Esophagus mucosa (tissue), 1 donor: ENCODE data around the gene SPN. TPM values are rescaled to one million over a fixed set of nuclear protein-coding genes. Genes with fewer than 3 reads are reported as not detected.
"Not testable (repeated sequence)": the region's sequence is repeated elsewhere in the genome, so short reads cannot be mapped to it uniquely, and the experiment has no call there.

Source experiments
- ATAC-seq: fragments of 200-7000 bp; cut with Tn5 transposase; one replicate; pipeline ENCODE4 v1.9.1; 2020
- total RNA-seq: library from RNA; stranded (reverse); gene quantifications from one replicate; pipeline ENCODE4 v1.2.4, GENCODE V29; 2023
- donor health status: DM: yes; HTN: yes; CAD: no.

The SPN gene
- 0.60 TPM for total RNA-seq

GRCh38 chr16:29663016-29663806 lies at the start of gene SPN:
Gene SPN, plus strand, starts transcription at chr16:29663247. Its CDS starts 482 bp downstream, at chr16:29663729.
- no peak for ATAC-seq

GRCh38 chr16:29613307-29614057 lies 49.6 kb upstream of the SPN start:
- peak; percentile 74 for ATAC-seq

DNA sequence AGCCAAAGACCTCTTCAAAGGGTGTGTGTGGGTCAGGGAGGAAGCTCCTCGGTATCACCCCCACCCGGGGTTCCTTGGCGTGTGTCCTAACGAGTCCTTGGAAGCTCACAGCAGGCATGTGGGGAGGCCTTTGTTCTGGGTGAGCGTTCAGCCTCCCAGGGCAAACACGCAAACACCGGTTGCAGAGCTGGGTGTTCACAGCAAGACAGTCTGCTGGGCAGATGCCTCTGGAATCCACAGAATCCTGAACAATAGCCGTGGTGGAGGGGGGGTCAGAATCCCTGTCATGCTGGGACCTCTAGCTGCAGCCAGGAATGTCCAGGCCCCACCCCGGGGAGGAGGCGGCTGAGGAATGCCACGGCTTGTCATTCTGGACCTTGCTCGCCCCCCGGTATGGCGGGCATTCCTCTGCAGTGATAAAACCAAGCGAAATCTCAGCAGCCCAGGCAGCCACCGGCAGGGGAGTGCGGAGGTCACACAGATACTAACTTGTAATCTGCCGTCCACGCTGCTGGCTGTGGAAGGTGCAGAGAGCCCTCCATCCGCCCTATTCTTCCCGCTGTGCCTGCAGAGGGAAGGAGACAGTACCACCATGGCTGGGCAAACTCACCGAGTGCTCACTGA lies 48.2 kb upstream of the SPN start:
- ATAC-seq = not testable (repeated sequence)

DNA sequence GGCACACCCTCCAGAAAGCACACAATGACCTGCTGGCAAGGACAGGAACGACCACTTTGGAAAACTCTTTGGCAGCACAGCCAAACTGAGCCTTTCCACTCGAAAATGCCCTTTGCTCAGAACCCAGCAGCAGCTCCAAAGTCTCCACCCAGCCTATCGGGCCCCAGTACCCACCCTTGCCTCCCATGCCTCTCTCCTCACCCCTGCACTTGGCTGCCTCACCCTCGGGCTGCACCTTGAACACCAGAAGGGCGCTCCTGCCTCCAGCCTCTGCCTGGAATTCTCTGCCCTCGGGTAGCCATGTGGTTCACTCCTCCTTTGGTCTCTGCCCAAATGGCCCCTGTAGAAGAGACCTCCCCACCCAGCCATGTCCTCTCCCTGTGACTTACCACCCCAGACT lies 46.9 kb upstream of the SPN start:
- not testable (repeated sequence) for ATAC-seq

GRCh38 chr16:29620591-29620990 lies 42.5 kb upstream of the SPN start:
- not testable (repeated sequence) for ATAC-seq

DNA sequence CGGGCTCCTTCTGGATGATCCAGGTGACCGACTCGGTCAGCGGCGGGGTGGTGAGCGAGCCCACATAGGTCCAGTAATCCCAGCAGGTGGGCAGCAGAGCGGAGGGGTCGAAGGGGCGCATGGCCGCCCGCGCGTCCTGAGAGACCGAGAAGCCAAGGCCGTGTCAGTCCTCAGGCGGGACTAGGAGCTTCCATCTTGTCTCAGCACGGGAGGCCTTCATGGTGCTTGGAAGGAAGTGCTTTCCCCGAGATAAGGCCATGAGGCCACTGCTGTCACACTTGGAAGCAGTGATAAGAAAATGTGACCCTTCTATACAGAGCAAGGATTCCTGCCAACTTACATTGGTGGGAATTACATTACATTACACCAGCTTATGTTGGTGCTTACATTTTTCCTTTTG lies 40.3 kb upstream of the SPN start:
- not testable (repeated sequence) for ATAC-seq

DNA sequence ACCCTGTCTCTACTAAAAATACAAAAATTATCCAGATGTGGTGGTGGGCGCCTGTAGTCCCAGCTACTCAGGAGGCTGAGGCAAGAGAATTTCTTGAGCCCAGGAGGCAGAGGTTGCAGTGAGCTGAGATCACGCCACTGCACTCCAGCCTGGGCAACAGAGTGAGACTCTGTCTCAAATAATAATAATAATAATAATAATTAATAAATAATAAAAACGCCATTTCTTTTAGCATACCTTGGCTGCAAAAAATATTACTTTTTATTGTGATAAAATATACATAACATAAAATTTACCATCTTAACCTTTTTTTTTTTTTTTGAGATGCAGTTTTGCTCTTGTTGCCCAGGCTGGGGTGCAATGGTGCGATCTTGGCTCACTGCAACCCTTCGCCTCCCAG lies 39.8 kb upstream of the SPN start:
- not testable (repeated sequence) for ATAC-seq

DNA sequence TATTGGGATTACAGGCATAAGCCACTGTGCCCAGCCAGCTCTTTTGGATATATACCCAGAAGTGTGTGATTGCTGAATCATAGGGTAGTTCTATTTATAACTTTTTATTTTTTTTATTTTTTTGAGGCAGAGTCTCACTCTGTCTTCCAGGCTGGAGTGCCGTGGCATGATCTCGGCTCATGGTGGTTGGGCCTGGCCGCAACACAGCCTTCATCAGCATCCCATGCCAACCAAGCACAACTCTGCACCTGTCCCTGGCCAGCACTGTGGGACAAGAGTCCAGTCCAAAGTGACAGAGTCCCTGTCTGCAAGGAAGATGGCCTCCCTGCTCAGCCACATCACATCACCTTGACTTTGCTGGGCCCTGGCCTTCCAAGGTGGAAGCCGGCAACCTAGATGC lies 37.9 kb upstream of the SPN start:
- ATAC-seq = not testable (repeated sequence)

- ATAC-seq = peak; percentile 29
These were observed 36.2 kb upstream of the SPN start for GRCh38 chr16:29626778-29627331.

DNA sequence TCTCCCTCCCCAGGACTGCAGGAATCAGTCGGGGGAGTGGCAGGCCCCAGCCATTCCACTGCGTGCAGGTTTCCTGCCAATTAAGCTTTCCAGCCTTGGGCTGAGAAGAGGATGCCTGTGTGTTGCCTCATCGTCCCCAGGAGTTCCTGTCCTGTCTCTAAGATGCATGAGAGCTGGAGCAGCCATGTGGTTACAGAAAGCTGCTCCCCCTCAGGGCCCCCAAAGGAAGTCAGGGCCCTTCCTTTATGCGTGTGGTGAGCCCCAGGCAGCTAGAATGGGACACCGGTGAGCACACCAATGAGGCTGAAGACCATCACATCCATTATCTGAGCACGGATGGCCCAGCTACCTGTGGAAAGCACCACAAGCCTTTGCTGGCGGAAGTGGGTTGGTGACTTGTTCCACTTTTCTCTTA lies 35.4 kb upstream of the SPN start:
- peak; percentile 35 for ATAC-seq

DNA sequence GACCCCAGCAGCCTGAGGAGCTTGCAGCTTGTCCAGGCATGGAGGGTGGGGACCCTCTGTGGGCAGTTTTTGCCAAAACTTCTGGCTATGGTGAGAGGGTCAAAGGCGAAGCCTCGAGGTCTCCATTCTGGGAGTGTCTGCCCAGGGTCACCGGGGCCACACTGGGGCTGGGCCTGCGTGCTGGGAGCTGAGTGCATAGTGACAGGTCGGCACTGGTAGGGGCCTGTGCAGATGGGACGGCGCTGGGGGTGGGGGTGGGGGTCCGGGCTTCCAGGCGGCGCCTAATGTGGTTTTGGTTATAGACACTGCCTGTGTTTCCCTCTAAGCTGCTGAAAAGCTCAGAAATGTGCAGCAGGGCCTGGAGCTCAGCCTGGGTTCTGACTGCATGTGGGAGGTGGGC lies 34.3 kb upstream of the SPN start:
- peak; percentile 22 for ATAC-seq

- peak; percentile 19 for ATAC-seq
These were observed 33.7 kb upstream of the SPN start for GRCh38 chr16:29629318-29629717.

GRCh38 chr16:29631658-29632057 lies 31.4 kb upstream of the SPN start:
- ATAC-seq = not testable (repeated sequence)

GRCh38 chr16:29635902-29636301 lies 27.1 kb upstream of the SPN start:
- ATAC-seq = not testable (repeated sequence)

- ATAC-seq = not testable (repeated sequence)
These were observed 26.7 kb upstream of the SPN start for GRCh38 chr16:29636368-29636767.

DNA sequence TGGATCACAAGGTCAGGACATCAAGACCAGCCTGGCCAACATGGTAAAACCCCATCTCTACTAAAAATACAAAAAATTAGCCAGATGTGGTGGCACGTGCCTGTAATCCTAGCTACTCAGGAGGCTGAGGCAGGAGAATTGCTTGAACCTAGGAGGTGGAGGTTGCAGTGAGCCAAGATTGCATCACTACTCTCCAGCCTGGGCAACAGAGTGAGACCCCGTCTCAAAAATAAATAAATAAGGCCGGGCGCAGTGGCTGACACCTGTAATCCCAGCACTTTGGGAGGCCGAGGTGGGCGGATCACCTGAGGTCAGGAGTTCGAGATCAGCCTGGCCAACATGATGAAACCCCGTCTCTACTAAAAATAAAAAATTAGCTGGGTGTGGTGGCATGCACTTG lies 24.3 kb upstream of the SPN start:
- not testable (repeated sequence) for ATAC-seq

DNA sequence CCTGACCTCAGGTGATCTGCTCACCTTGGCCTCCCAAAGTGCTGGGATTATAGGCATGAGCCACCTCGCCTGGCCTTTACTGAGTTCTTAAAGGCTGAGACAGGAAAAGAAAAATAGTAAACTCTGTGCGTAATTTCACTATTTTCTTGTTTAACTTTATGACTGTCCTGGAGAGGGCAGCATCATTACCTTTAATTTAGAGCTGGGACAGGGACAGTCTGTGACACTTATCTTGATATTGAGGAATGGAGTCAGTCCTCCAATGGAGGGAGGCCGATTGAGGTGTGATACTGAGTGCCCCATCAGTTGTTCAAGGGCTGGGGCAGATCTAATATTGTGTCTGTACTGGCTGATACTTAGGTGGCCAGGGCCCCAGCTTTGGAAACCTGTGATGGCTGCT lies 21.5 kb upstream of the SPN start:
- no peak for ATAC-seq

GRCh38 chr16:29643596-29643995 lies 19.5 kb upstream of the SPN start:
- no peak for ATAC-seq

GRCh38 chr16:29644338-29644857 lies 18.6 kb upstream of the SPN start:
- ATAC-seq = no peak

GRCh38 chr16:29644973-29645693 lies 17.9 kb upstream of the SPN start:
- ATAC-seq = no peak

DNA sequence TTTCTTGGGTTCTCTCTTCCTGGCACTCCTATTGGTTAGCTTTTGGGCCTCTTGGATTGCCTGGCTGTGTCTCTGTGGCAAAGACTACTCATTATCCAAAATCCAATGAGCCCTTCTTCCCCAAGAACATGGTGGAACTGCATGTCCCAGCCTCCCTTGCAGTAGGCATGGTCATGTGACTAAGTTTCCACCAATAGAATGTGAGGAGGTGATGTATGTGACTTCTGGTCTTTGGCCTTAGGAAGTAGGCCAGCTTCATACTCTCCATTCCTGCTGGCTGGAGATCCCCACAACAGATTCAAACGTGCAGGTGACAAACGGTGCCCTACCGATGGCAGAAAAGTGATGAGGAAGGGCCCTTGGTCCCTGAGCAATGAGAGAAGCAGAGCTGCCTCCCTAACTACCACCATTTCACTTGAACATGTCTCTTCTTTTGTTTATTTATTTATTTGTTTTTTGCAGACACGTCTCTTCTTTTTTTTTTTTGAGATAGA lies 17.3 kb upstream of the SPN start:
- no peak for ATAC-seq

- no peak for ATAC-seq
These were observed 16.1 kb upstream of the SPN start for GRCh38 chr16:29646947-29647346.
